Adipocyte (in vitro differentiated cells): ENCODE results near the gene GAS2L3.
A peak's percentile ranks its signal among the peaks of the same experiment; 100 is the strongest.

Source experiments
- DNase-seq: peaks from one replicate; pipeline ENCODE4 v3.0.0-alpha.2; 2015; ENCODE audit warnings: low read depth
- H3K27me3 ChIP-seq: replicated peaks from 2 replicates; pipeline ENCODE4 v1.7.0; 2013; ENCODE audit warnings: mild to moderate bottlenecking, low read length, moderate library complexity; ENCODE audit not compliant: control insufficient read depth, insufficient read depth
- H3K36me3 ChIP-seq: 2 replicates; pipeline ENCODE4 v1.7.0; 2013; ENCODE audit warnings: low read length, mild to moderate bottlenecking, moderate library complexity; ENCODE audit not compliant: control insufficient read depth, insufficient read depth, severe bottlenecking
- H3K4me1 ChIP-seq: 2 replicates; pipeline ENCODE4 v1.7.0; 2013; ENCODE audit warnings: mild to moderate bottlenecking, low read length, moderate library complexity; ENCODE audit not compliant: control insufficient read depth, insufficient read depth
- H3K4me3 ChIP-seq: 2 replicates; pipeline ENCODE4 v1.7.0; 2013; ENCODE audit warnings: mild to moderate bottlenecking, low read length, moderate library complexity
- H3K9ac ChIP-seq: 2 replicates; pipeline ENCODE4 v1.7.0; 2013; ENCODE audit warnings: mild to moderate bottlenecking, low read length, moderate library complexity
- H3K9me3 ChIP-seq: 2 replicates; pipeline ENCODE4 v1.7.0; 2013; ENCODE audit warnings: mild to moderate bottlenecking, low read length, moderate library complexity; ENCODE audit not compliant: control insufficient read depth

GAS2L3 gene

GRCh38 chr12:100666588-100666987, 93.1 kb downstream of the GAS2L3 start:
- H3K36me3 ChIP-seq = no peaks in the 10 kb centered on the region
- peaks cover 15% of the 10 kb centered on the region for H3K27me3 ChIP-seq
- no peaks in the 10 kb centered on the region for H3K9me3 ChIP-seq
- no peak overlapping the region for H3K9ac ChIP-seq
- no peaks in the 10 kb centered on the region for H3K4me1 ChIP-seq
- no peak for DNase-seq
- no peak overlapping the region for H3K4me3 ChIP-seq

GRCh38 chr12:100668945-100669536, 95.6 kb downstream of the GAS2L3 start:
- peak; percentile 87 for DNase-seq
- no peaks in the 10 kb centered on the region for H3K9me3 ChIP-seq
- no peak overlapping the region for H3K9ac ChIP-seq
- peaks cover 21% of the 10 kb centered on the region for H3K27me3 ChIP-seq
- no peaks in the 10 kb centered on the region for H3K36me3 ChIP-seq
- no peaks in the 10 kb centered on the region for H3K4me1 ChIP-seq
- H3K4me3 ChIP-seq = no peak overlapping the region

DNA sequence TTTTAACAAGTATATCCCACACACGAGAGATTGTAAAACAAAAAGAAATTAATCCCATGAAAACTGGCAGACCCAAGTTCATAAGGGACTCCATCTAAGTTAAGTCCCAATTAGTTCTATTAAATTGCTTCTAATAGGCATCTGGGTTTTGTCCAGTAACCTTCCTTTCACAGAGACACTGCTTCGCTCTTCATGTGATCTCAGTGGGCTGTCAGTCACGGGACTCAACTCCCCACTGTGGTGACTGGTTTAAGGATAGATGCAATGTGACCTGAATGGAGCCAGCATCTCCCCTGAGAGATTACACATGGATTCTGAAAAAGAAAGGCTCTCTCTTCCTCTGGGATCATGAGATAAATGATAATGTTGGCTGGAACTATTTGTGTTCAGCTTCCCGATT, 96.4 kb downstream of the GAS2L3 start:
- Histone ChIP-seq H3K36me3 (no peaks in the 10 kb centered on the region), H3K9ac (no peak overlapping the region), H3K4me1 (no peaks in the 10 kb centered on the region), H3K27me3 (peaks cover 21% of the 10 kb centered on the region), H3K9me3 (no peaks in the 10 kb centered on the region), H3K4me3 (no peak overlapping the region)
- no peak for DNase-seq

DNA sequence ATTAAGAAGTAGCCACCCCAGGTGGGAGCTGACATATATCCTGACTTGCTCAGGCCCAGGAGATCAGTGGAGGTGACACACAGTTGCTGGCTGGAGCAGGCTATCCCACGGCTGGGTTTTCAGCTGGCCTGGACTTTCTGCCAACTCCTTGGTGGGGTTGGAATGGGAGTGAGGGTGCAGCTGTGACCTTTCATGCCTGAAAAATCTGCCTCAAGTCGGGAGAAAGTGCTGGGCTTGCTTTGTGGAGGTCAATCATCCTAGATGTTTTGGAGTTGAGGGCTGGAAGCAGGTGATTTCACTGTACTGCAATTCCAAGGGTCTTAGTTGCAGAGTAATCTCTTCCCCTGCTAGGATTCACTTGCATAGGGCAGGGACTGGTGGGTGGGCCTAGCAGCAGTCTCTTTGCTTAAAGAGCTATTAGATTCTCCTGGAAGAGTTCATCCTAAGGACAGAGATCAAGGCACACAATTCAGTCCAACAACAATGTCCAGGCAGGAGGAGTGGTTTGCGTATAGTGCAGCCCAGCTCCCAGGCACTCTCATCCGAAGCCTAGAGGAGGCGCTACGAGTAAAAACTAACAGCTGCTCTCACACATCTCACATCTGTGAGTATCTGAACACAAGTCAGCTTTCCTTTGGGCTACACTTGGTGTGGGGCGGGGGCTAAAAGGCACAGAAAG, 98.1 kb downstream of the GAS2L3 start:
- no peaks in the 10 kb centered on the region for H3K4me1 ChIP-seq
- H3K4me3 ChIP-seq = no peak overlapping the region
- no peaks in the 10 kb centered on the region for H3K9me3 ChIP-seq
- no peak overlapping the region for H3K9ac ChIP-seq
- no peak for DNase-seq
- peaks cover 26% of the 10 kb centered on the region for H3K27me3 ChIP-seq
- no peaks in the 10 kb centered on the region for H3K36me3 ChIP-seq

DNA sequence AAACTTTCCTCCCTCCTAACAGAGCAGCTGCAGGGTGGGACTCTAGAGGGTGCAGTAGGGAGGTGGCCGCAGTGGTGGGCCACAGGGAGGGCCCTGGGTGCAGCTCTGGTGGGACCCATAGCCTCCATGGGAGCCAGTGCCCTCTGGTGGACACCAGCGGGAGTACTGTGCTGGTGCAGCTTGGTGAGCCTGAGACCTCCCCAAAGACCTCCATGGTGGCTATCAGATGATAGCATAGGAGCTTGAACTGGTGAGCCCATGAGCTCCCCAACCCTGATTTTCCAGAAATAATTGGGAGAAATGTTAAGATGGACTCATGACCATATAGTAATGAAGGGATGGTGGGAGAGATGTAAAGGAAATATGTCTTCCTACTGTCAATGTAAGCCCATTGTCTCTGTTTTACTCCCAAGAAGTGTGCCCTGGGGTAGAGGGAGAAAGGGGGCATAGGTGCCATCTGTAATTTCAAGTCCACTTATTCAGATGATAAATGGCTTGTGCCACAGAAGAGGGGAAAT, 98.7 kb downstream of the GAS2L3 start:
- peak; percentile 12 for DNase-seq
- no peak overlapping the region for H3K9ac ChIP-seq
- H3K4me3 ChIP-seq = no peak overlapping the region
- H3K27me3 ChIP-seq = peaks cover 26% of the 10 kb centered on the region
- no peaks in the 10 kb centered on the region for H3K36me3 ChIP-seq
- no peaks in the 10 kb centered on the region for H3K4me1 ChIP-seq
- H3K9me3 ChIP-seq = no peaks in the 10 kb centered on the region

GRCh38 chr12:100674036-100674888, 100.8 kb downstream of the GAS2L3 start:
- Histone ChIP-seq H3K27me3 (peaks cover 36% of the 10 kb centered on the region), H3K4me1 (no peaks in the 10 kb centered on the region), H3K9ac (no peak overlapping the region), H3K9me3 (no peaks in the 10 kb centered on the region), H3K36me3 (no peaks in the 10 kb centered on the region), H3K4me3 (no peak overlapping the region)
- DNase-seq = no peak
